Stimulated activated naive CD4-positive, alpha-beta T cell treated with Interleukin-2 at 50 U/mL for 16 hours (primary cell): Measurements from ENCODE around the gene PTPN4.

ENCODE experiments used
- DNase-seq: peaks from one replicate; lab custom pipeline; 2025; lab: John Stamatoyannopoulos, UW

Gene PTPN4

GRCh38 chr2:119731983-119732382 lies 27.7 kb upstream of the PTPN4 start:
- DNase-seq, result no peak

- DNase-seq, result no peak
Observed at GRCh38 chr2:119732601-119733164, 27.0 kb upstream of the PTPN4 start.

GRCh38 chr2:119734047-119734446 lies 25.7 kb upstream of the PTPN4 start:
- DNase-seq, result no peak

- DNase-seq, result no peak
Observed at GRCh38 chr2:119735565-119735964, 24.2 kb upstream of the PTPN4 start.

GRCh38 chr2:119736021-119736420 lies 23.7 kb upstream of the PTPN4 start:
- DNase-seq, result no peak

- no peak for DNase-seq
Observed at GRCh38 chr2:119739580-119740255, 20.0 kb upstream of the PTPN4 start.

- DNase-seq, result no peak
Observed at GRCh38 chr2:119741001-119741400, 18.7 kb upstream of the PTPN4 start.

GRCh38 chr2:119741868-119742267 lies 17.9 kb upstream of the PTPN4 start:
- no peak for DNase-seq

- no peak for DNase-seq
Observed at GRCh38 chr2:119744335-119744939, 15.3 kb upstream of the PTPN4 start.

GRCh38 chr2:119745566-119745965 lies 14.2 kb upstream of the PTPN4 start:
- DNase-seq, result no peak

GRCh38 chr2:119746836-119747686 lies 12.7 kb upstream of the PTPN4 start:
- DNase-seq, result no peak

GRCh38 chr2:119748135-119748534 lies 11.6 kb upstream of the PTPN4 start:
- DNase-seq, result no peak

GRCh38 chr2:119749477-119750012 lies 10.2 kb upstream of the PTPN4 start:
- DNase-seq, result no peak

- no peak for DNase-seq
Observed at GRCh38 chr2:119751706-119752105, 8.0 kb upstream of the PTPN4 start.

GRCh38 chr2:119753041-119753929 lies 6.4 kb upstream of the PTPN4 start:
- no peak for DNase-seq

- DNase-seq, result no peak
Observed at GRCh38 chr2:119753930-119754321, 5.8 kb upstream of the PTPN4 start.

GRCh38 chr2:119755906-119756305 lies 3.8 kb upstream of the PTPN4 start:
- no peak for DNase-seq

- DNase-seq, result peak; percentile 27
Observed at GRCh38 chr2:119756837-119757236, 2.9 kb upstream of the PTPN4 start.

GRCh38 chr2:119758881-119759450 lies 756 bp upstream of the PTPN4 start:
- DNase-seq, result no peak

- DNase-seq, result no peak
Observed at GRCh38 chr2:119760237-119760955, 674 bp downstream of the PTPN4 start.

- no peak for DNase-seq
Observed at GRCh38 chr2:119760956-119761275, 1.2 kb downstream of the PTPN4 start.
